Ascending aorta (tissue), 2 donors: Measurements from ENCODE around the gene XPNPEP1. TPM values are rescaled to one million over a fixed set of nuclear protein-coding genes. Genes with fewer than 3 reads are reported as not detected.

Experiments used
- DNase-seq, 2 donors: peaks; one replicate each; pipeline ENCODE4 v3.0.0-alpha.2; 2019; ENCODE audit warnings: low spot score in 2 of 2
- H3K27ac ChIP-seq, 2 donors: fragments of 200-600 bp; sonication (generic); one replicate each; pipeline ENCODE4 v1.5.1; 2016 to 2017; ENCODE audit warnings: mild to moderate bottlenecking in 1 of 2
- H3K27me3 ChIP-seq: fragments of 200-600 bp; sonication (generic); one replicate; pipeline ENCODE4 v1.5.1; 2017
- H3K36me3 ChIP-seq, 2 donors: fragments of 200-600 bp; sonication (generic); one replicate each; pipeline ENCODE4 v1.5.1; 2016
- H3K4me1 ChIP-seq, 2 donors: fragments of 200-600 bp; sonication (generic); one replicate each; pipeline ENCODE4 v1.5.1; 2016 to 2017; ENCODE audit warnings: mild to moderate bottlenecking in 1 of 2
- H3K4me3 ChIP-seq, 2 donors: fragments of 200-600 bp; sonication (generic); one replicate each; pipeline ENCODE4 v1.5.1; 2016 to 2017; ENCODE audit warnings: mild to moderate bottlenecking in 1 of 2
- H3K9me3 ChIP-seq, 2 donors: fragments of 200-600 bp; sonication (generic); one replicate each; pipeline ENCODE4 v1.5.1; 2016
- CTCF ChIP-seq, 3 experiments: fragments of 200-600 bp in 2 of 3; fragments of 450-650 bp in 1 of 3; sonication (generic) in 2 of 3; IDR thresholded peaks; one replicate each; pipeline ENCODE4 v1.5.1; 2016 to 2019; ENCODE audit warnings: antibody characterized with exemption in 3 of 3, mild to moderate bottlenecking in 1 of 3, moderate library complexity in 1 of 3
- intact Hi-C: fragments of 100-400 bp; cut with DNase I; formaldehyde crosslinking; loops from one replicate; pipeline ENCODE4 v1.15.1; 2023
- total RNA-seq: library from RNA; depleted of rRNA; stranded (reverse); fragments of >200 nt; gene quantifications from one replicate; pipeline ENCODE4 v1.1.0, GENCODE V29; 2016

Gene XPNPEP1
- total RNA-seq, 1 donor from 2014 or later, result 212 TPM

DNA sequence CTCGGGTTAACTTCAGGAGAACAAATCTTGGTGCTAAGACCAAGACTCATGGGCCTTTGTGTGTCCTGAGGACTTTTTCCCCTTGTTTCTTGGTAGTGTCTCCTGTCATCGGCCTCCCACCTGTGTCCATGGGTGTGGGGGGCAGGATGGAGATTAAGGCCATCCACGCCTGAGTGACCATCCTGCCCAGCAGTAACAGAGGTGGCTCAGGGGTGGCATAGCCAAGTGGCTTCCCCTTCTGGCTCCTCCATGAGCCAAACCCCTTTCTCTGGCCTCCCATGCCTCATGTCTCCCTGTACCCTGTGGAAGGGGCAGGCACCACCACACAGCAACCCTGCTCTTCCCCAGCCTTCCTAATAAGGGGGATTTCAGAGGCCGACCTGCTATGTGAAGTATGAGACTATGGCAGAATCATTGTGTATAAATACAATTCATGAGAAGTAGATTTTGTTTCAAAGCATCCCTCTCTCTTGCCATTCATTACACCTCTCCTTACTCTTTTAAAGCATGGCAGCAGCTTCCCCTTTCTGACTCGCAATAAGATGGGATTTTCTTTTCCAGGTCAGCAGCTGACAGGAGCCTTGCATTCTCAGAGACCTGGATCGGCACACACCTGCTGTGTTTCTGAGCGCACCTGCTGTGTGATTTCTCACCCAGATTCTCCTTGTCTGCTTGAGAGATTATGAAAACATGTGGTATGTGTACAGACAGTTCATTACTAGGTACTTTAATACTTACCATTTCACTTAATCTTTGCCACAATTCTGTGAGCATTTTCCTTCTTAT, 102.5 kb downstream of the XPNPEP1 start:
- Histone ChIP-seq H3K9me3 (no peaks in the 10 kb centered on the region), H3K4me3 (no peak overlapping the region), H3K4me1 (no peaks in the 10 kb centered on the region), H3K36me3 (no peaks in the 10 kb centered on the region), H3K27me3 (no peaks in the 10 kb centered on the region), H3K27ac (no peak overlapping the region)
- DNase-seq, result no peak
- TF ChIP-seq CTCF (IDR thresholded peaks at IDR 0.05), result no peak
- intact Hi-C loops, result no loop called here

DNA sequence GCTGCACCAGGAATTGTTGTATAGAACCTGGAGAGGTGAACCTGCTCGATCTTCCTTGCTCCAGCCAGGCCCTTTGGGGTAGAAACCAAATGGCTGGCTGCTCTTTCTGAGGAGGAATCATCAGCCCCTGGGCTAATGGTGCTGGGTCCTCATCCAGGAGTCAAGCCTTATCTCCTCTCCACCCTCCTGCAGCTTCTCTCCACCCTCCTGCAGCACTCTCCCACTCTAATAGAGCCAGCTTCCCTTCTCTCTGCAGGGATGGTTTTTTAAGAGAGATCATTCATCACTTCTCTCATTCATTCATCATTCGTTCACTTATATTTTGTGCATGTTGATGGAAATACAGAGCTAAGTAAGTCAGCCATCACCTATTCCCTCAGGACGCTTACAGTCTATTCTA, 103.5 kb downstream of the XPNPEP1 start:
- H3K9me3 ChIP-seq, result no peaks in the 10 kb centered on the region
- H3K27ac ChIP-seq, result no peak overlapping the region
- no peak overlapping the region for H3K4me3 ChIP-seq
- H3K27me3 ChIP-seq, result no peaks in the 10 kb centered on the region
- H3K4me1 ChIP-seq, result no peaks in the 10 kb centered on the region
- TF ChIP-seq CTCF (IDR thresholded peaks at IDR 0.05), result no peak
- DNase-seq, result no peak
- no peaks in the 10 kb centered on the region for H3K36me3 ChIP-seq
- intact Hi-C loops, result no loop called here

Other genes starting within 250 kb of the XPNPEP1 start
- gene ADD3, start 84.5 kb upstream of the XPNPEP1 start, total RNA-seq, result 93.0 TPM